H1 (cell line): Measurements from ENCODE around the gene PPP1R12A. TPM values are rescaled to one million over a fixed set of nuclear protein-coding genes. Genes with fewer than 3 reads are reported as not detected.

Source experiments
- ATF3 ChIP-seq: IDR thresholded peaks from 2 replicates; pipeline ENCODE4 v1.6.1; 2011; ENCODE audit warnings: low read depth, mild to moderate bottlenecking, low read length; ENCODE audit not compliant: insufficient read depth
- BCL11A ChIP-seq, 2 experiments: IDR thresholded peaks; one replicate each; pipeline ENCODE4 v1.6.1; 2011; ENCODE audit warnings: low read depth in 2 of 2, low read length in 2 of 2, mild to moderate bottlenecking in 2 of 2
- BRCA1 ChIP-seq: IDR thresholded peaks from 2 replicates; pipeline ENCODE4 v1.6.1; 2012; ENCODE audit warnings: low read depth, low read length, improper control_type of control experiment
- CBX8 ChIP-seq: fragments of 300-800, 300-1000 bp; sonication (generic); IDR thresholded peaks from 2 replicates; pipeline ENCODE4 v1.7.1; 2016; ENCODE audit warnings: low read depth, low read length, borderline replicate concordance
- CHD2 ChIP-seq: IDR thresholded peaks from 2 replicates; pipeline ENCODE4 v1.6.1; 2012; ENCODE audit warnings: low read length, improper control_type of control experiment
- CREB1 ChIP-seq: IDR thresholded peaks from 2 replicates; pipeline ENCODE4 v1.6.1; 2012; ENCODE audit warnings: inconsistent platforms
- EZH2 ChIP-seq: fragments of 200-600 bp; sonication (generic); IDR thresholded peaks from 2 replicates; pipeline ENCODE4 v1.7.1; 2012; ENCODE audit warnings: low read depth, mild to moderate bottlenecking, moderate library complexity, low read length, inconsistent platforms; ENCODE audit not compliant: severe bottlenecking
- GABPA ChIP-seq: IDR thresholded peaks from 2 replicates; pipeline ENCODE4 v1.6.1; 2011; ENCODE audit warnings: mild to moderate bottlenecking, low read length, moderate library complexity, borderline replicate concordance; ENCODE audit not compliant: insufficient read depth
- GTF2F1 ChIP-seq: IDR thresholded peaks from 2 replicates; pipeline ENCODE4 v1.6.1; 2012; ENCODE audit warnings: low read depth, low read length, improper control_type of control experiment, borderline replicate concordance
- HDAC6 ChIP-seq: IDR thresholded peaks from one replicate; pipeline ENCODE4 v1.7.1; 2012; ENCODE audit warnings: low read depth, mild to moderate bottlenecking, inconsistent platforms, low read length, moderate library complexity
- KDM1A ChIP-seq: fragments of 200-600, 300-600 bp; sonication (generic); IDR thresholded peaks from 2 replicates; pipeline ENCODE4 v1.7.1; 2016; ENCODE audit warnings: mild to moderate bottlenecking, low read length, borderline replicate concordance
- MAX ChIP-seq: IDR thresholded peaks from 2 replicates; pipeline ENCODE4 v1.6.1; 2012; ENCODE audit warnings: inconsistent platforms
- NRF1 ChIP-seq: IDR thresholded peaks from 2 replicates; pipeline ENCODE4 v1.6.1; 2011; ENCODE audit warnings: mild to moderate bottlenecking, low read depth, low read length, improper control_type of control experiment
- POLR2A ChIP-seq, 2 experiments: IDR thresholded peaks; 1 replicate in 1 of 2; 2 replicates in 1 of 2; pipeline ENCODE4 v1.6.1; 2011; ENCODE audit warnings: low read depth in 2 of 2, low read length in 2 of 2, mild to moderate bottlenecking in 2 of 2; ENCODE audit errors: control extremely low read depth in 1 of 2
- POLR2AphosphoS5 ChIP-seq: IDR thresholded peaks from 2 replicates; pipeline ENCODE4 v1.6.1; 2011; ENCODE audit warnings: low read depth, low read length
- RAD21 ChIP-seq, 2 experiments: IDR thresholded peaks in 1 of 2; conservative IDR thresholded peaks in 1 of 2; 2 replicates each; pipeline ENCODE4 v1.6.1; 2011; ENCODE audit warnings: low read depth in 2 of 2, low read length in 2 of 2, improper control_type of control experiment in 1 of 2, inconsistent platforms in 1 of 2, mild to moderate bottlenecking in 1 of 2, moderate library complexity in 1 of 2
- SIN3A ChIP-seq, 2 experiments: IDR thresholded peaks in 1 of 2; conservative IDR thresholded peaks in 1 of 2; 2 replicates each; pipeline ENCODE4 v1.6.1; 2011 to 2012; ENCODE audit warnings: low read length in 2 of 2, improper control_type of control experiment in 1 of 2, low read depth in 1 of 2, mild to moderate bottlenecking in 1 of 2
- SP4 ChIP-seq: IDR thresholded peaks from 2 replicates; pipeline ENCODE4 v1.6.1; 2012; ENCODE audit warnings: low read length, inconsistent platforms
- TAF1 ChIP-seq: IDR thresholded peaks from 2 replicates; pipeline ENCODE4 v1.6.1; 2011; ENCODE audit warnings: mild to moderate bottlenecking, low read depth, low read length
- TBP ChIP-seq: IDR thresholded peaks from 2 replicates; pipeline ENCODE4 v1.6.1; 2011; ENCODE audit warnings: low read depth, low read length, improper control_type of control experiment
- USF2 ChIP-seq: IDR thresholded peaks from 2 replicates; pipeline ENCODE4 v1.6.1; 2011; ENCODE audit warnings: low read length, improper control_type of control experiment
- ZNF274 ChIP-seq: IDR thresholded peaks from 2 replicates; pipeline ENCODE4 v1.7.0; 2012; ENCODE audit warnings: low read length, borderline replicate concordance; ENCODE audit errors: extremely low read depth
- polyA plus RNA-seq, 7 experiments: library from polyadenylated mRNA; depleted of rRNA in 3 of 7; stranded (reverse) in 5 of 7; unstranded in 2 of 7; fragments of >200 nt in 5 of 7; fragments of 200-250 nt in 2 of 7; gene quantifications; 1 replicate in 5 of 7; 2 replicates in 1 of 7; 4 replicates in 1 of 7; pipeline versions ENCODE4 v1.2.1 to v1.2.3, GENCODE V29; 2011 to 2013; ENCODE audit warnings: missing spikeins in 2 of 7, mixed read lengths in 2 of 7
- total RNA-seq: library from RNA; stranded (reverse); fragmentation: NEBNext Ultra II Directional; extraction: Animal tissue kit (Norgen Biotek cat#: 25700); gene quantifications from 2 replicates; pipeline ENCODE4 v1.2.1, GENCODE V29; 2021

Gene PPP1R12A
- total and polyA plus RNA-seq, 2 of the 8 experiments (the other 6 are each of a cell fraction or from before 2014, with no cell fraction given) = 14.7 to 81.5 TPM

GRCh38 chr12:79935021-79935623, at the start of gene PPP1R12A (continued):
- TF ChIP-seq ATF3 = no peak
- TF ChIP-seq ZNF274 = no peak
- TF ChIP-seq MAX = peak; percentile 5; the same call in 1 of the 2 replicates
- peak; percentile 60; the same call in 1 of the 2 replicates for TF ChIP-seq CREB1
- peak; percentile 72 for TF ChIP-seq POLR2AphosphoS5
- TF ChIP-seq TAF1 = peak; percentile 88
- TF ChIP-seq BCL11A (IDR thresholded peaks at IDR 0.05; ENCODE audit: low read depth in 2 of 2, low read length in 2 of 2) = no peak
- TF ChIP-seq EZH2 = no peak
- no peak for TF ChIP-seq HDAC6
- TF ChIP-seq GABPA = no peak
- TF ChIP-seq GTF2F1 = peak; percentile 78; the same call in 1 of the 2 replicates
- peak; percentile 9 to 20; a peak in 1 of 4 replicates for TF ChIP-seq RAD21 (IDR thresholded peaks at IDR 0.05 in 1 of 2, conservative IDR thresholded peaks at IDR 0.05 in 1 of 2; ENCODE audit: low read depth in 2 of 2, low read length in 2 of 2)
- peak; percentile 94 to 95 for TF ChIP-seq POLR2A (IDR thresholded peaks at IDR 0.05; ENCODE audit: control extremely low read depth in 1 of 2, low read depth in 2 of 2, low read length in 2 of 2)
- peak; percentile 96 for TF ChIP-seq CHD2
- peak; percentile 76 for TF ChIP-seq TBP
- no peak for TF ChIP-seq CBX8
- TF ChIP-seq USF2 = no peak
- TF ChIP-seq BRCA1 = peak; percentile 80
- TF ChIP-seq KDM1A = no peak
- TF ChIP-seq SIN3A (conservative IDR thresholded peaks at IDR 0.05 in 1 of 2, IDR thresholded peaks at IDR 0.05 in 1 of 2; ENCODE audit: low read depth in 1 of 2, low read length in 2 of 2) = peak; percentile 17 to 69; a peak in 2 of 4 replicates
- TF ChIP-seq NRF1 = peak; percentile 90
- TF ChIP-seq SP4 = peak; percentile 72; the same call in 1 of the 2 replicates
